ENCODE measurements around the gene PRKCA.
"Not testable (repeated sequence)": the region's sequence is repeated elsewhere in the genome, so short reads cannot be mapped to it uniquely, and the experiment has no call there.

The PRKCA gene

DNA sequence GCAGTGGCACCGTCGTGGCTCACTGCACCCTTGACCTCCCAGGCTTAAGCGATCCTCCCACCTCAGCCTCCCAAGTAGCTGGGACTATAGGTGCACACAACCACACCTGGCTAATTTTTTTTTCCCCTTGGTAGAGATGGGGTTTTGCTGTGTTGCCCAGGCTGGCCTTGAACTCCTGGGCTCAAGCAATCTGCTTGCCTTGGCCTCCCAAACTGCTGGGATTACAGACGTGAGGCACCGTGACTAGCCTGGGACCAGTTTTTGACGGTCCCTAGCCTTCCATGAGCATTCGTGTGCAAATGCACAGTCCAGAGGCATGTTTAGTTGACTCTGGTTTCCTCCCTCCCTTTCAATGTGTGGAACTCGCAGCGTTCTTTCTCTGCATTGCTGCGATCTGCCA lies 48.2 kb downstream of the PRKCA start:
- not testable (repeated sequence) for H2AK5ac ChIP-seq (ENCODE audit: low read length); H3K23ac ChIP-seq (ENCODE audit: low read length); H4K8ac ChIP-seq (ENCODE audit: low read depth, low read length); H3K18ac ChIP-seq (ENCODE audit: low read length); H2BK12ac ChIP-seq (ENCODE audit: low read length); H3K4me3 ChIP-seq (ENCODE audit: low read depth, low read length); H3K27ac ChIP-seq (ENCODE audit: low read depth, low read length); H3K79me1 ChIP-seq (ENCODE audit: low read length); H3K36me3 ChIP-seq (ENCODE audit: control insufficient read depth in 1 of 2, insufficient read depth in 2 of 2, low read length in 2 of 2); H4K91ac ChIP-seq (ENCODE audit: low read depth, low read length); H3K4ac ChIP-seq (ENCODE audit: low read depth, low read length); DNase-seq; H3K14ac ChIP-seq (ENCODE audit: low read length); H4K12ac ChIP-seq (ENCODE audit: low read depth, low read length); H2BK5ac ChIP-seq (ENCODE audit: low read depth, low read length, poor library complexity); H3K4me1 ChIP-seq (ENCODE audit: control insufficient read depth in 1 of 2, insufficient read depth in 2 of 2, low read length in 2 of 2); H3K9ac ChIP-seq (ENCODE audit: low read length); H3K27me3 ChIP-seq (ENCODE audit: insufficient read depth, low read length); H2BK120ac ChIP-seq (ENCODE audit: insufficient read depth, low read length, poor library complexity); H3K4me2 ChIP-seq (ENCODE audit: low read length); H2AFZ ChIP-seq (ENCODE audit: insufficient read depth, low read length, poor library complexity); H3K9me3 ChIP-seq (ENCODE audit: insufficient read depth, low read depth, low read length); H3K79me2 ChIP-seq (ENCODE audit: control insufficient read depth, insufficient read depth, low read length, poor library complexity)
- WGBS (ENCODE audit: extremely low coverage, insufficient coverage, insufficient read length), result no CpG with 5 or more reads among the region's 10 CpGs

DNA sequence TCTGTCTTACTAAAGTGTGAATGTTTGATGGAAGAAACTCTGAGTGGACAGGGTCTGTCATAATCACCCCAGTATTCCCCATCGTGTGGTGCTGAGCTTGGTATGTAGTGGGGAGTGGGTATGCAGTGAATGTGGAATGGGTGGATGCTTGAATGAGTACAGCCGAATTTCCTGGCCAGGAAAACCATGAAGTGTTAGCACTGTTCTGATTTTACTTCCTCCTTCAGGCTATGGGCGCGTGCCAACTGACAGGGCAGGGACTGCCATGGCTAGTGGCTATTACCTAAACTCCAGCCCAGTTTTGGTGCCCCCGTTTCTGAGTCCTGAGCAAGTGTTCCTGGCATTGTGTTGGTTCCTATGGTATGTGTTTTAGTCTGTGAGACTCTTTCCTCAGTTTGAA lies 48.6 kb downstream of the PRKCA start:
- H2BK5ac ChIP-seq (ENCODE audit: low read depth, low read length, poor library complexity), result no peak overlapping the region
- H3K27ac ChIP-seq (ENCODE audit: low read depth, low read length), result no peak overlapping the region
- no peak overlapping the region for H3K23ac ChIP-seq (ENCODE audit: low read length)
- H3K4me3 ChIP-seq (ENCODE audit: low read depth, low read length), result no peak overlapping the region
- no peak overlapping the region for H3K14ac ChIP-seq (ENCODE audit: low read length)
- H2BK12ac ChIP-seq (ENCODE audit: low read length), result no peak overlapping the region
- H4K91ac ChIP-seq (ENCODE audit: low read depth, low read length), result no peak overlapping the region
- no peak for DNase-seq
- H4K12ac ChIP-seq (ENCODE audit: low read depth, low read length), result no peak overlapping the region
- no peak overlapping the region for H2BK120ac ChIP-seq (ENCODE audit: insufficient read depth, low read length, poor library complexity)
- no peak overlapping the region for H3K9ac ChIP-seq (ENCODE audit: low read length)
- H4K8ac ChIP-seq (ENCODE audit: low read depth, low read length), result no peak overlapping the region
- no peaks in the 10 kb centered on the region for H3K79me1 ChIP-seq (ENCODE audit: low read length)
- no peaks in the 10 kb centered on the region for H3K79me2 ChIP-seq (ENCODE audit: control insufficient read depth, insufficient read depth, low read length, poor library complexity)
- no peak overlapping the region for H3K4me2 ChIP-seq (ENCODE audit: low read length)
- H3K18ac ChIP-seq (ENCODE audit: low read length), result no peak overlapping the region
- WGBS (ENCODE audit: extremely low coverage, insufficient coverage, insufficient read length), result no CpG with 5 or more reads among the region's 5 CpGs
- no peak overlapping the region for H3K4ac ChIP-seq (ENCODE audit: low read depth, low read length)
- peaks cover 0 to 3% of the 10 kb centered on the region in 2 experiments for H3K4me1 ChIP-seq (ENCODE audit: control insufficient read depth in 1 of 2, insufficient read depth in 2 of 2, low read length in 2 of 2)
- no peak overlapping the region for H2AFZ ChIP-seq (ENCODE audit: insufficient read depth, low read length, poor library complexity)
- no peak overlapping the region for H2AK5ac ChIP-seq (ENCODE audit: low read length)
- H3K9me3 ChIP-seq (ENCODE audit: insufficient read depth, low read depth, low read length), result no peaks in the 10 kb centered on the region
- H3K27me3 ChIP-seq (ENCODE audit: insufficient read depth, low read length), result no peaks in the 10 kb centered on the region
- no peaks in the 10 kb centered on the region for H3K36me3 ChIP-seq (ENCODE audit: control insufficient read depth in 1 of 2, insufficient read depth in 2 of 2, low read length in 2 of 2)

DNA sequence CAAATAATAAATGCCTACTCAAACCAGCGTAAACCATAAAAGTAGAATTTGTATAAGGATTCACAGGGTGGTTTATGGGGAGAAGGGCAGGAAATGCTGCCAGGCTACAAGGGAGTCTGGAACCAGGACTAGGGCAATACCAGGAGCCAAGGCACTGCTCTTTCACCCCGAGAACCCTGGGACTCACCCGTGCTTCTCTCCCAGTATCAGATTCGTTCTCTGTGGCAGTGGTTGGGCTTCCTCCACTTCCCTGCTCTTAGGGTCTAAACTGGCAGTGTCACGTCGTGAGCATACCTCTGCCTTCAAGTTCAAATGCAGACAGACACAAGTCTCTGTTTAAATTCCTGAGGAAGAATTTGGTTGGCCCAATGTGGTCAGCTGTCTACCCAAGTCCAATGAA lies 49.3 kb downstream of the PRKCA start:
- DNase-seq, result no peak
- no peak overlapping the region for H2BK120ac ChIP-seq (ENCODE audit: insufficient read depth, low read length, poor library complexity)
- no peak overlapping the region for H3K4me3 ChIP-seq (ENCODE audit: low read depth, low read length)
- H2AFZ ChIP-seq (ENCODE audit: insufficient read depth, low read length, poor library complexity), result no peak overlapping the region
- no peak overlapping the region for H2BK5ac ChIP-seq (ENCODE audit: low read depth, low read length, poor library complexity)
- no peak overlapping the region for H3K18ac ChIP-seq (ENCODE audit: low read length)
- H4K91ac ChIP-seq (ENCODE audit: low read depth, low read length), result no peak overlapping the region
- no peak overlapping the region for H3K4me2 ChIP-seq (ENCODE audit: low read length)
- no peak overlapping the region for H3K14ac ChIP-seq (ENCODE audit: low read length)
- H2AK5ac ChIP-seq (ENCODE audit: low read length), result no peak overlapping the region
- no peaks in the 10 kb centered on the region for H3K27me3 ChIP-seq (ENCODE audit: insufficient read depth, low read length)
- H3K27ac ChIP-seq (ENCODE audit: low read depth, low read length), result no peak overlapping the region
- H3K23ac ChIP-seq (ENCODE audit: low read length), result no peak overlapping the region
- H3K79me2 ChIP-seq (ENCODE audit: control insufficient read depth, insufficient read depth, low read length, poor library complexity), result no peaks in the 10 kb centered on the region
- no peaks in the 10 kb centered on the region for H3K9me3 ChIP-seq (ENCODE audit: insufficient read depth, low read depth, low read length)
- no peak overlapping the region for H4K8ac ChIP-seq (ENCODE audit: low read depth, low read length)
- H4K12ac ChIP-seq (ENCODE audit: low read depth, low read length), result no peak overlapping the region
- no CpG with 5 or more reads among the region's 6 CpGs for WGBS (ENCODE audit: extremely low coverage, insufficient coverage, insufficient read length)
- no peak overlapping the region for H3K9ac ChIP-seq (ENCODE audit: low read length)
- H3K36me3 ChIP-seq (ENCODE audit: control insufficient read depth in 1 of 2, insufficient read depth in 2 of 2, low read length in 2 of 2), result no peaks in the 10 kb centered on the region
- H3K79me1 ChIP-seq (ENCODE audit: low read length), result no peaks in the 10 kb centered on the region
- H3K4me1 ChIP-seq (ENCODE audit: control insufficient read depth in 1 of 2, insufficient read depth in 2 of 2, low read length in 2 of 2), result peaks cover 0 to 3% of the 10 kb centered on the region in 2 experiments
- no peak overlapping the region for H3K4ac ChIP-seq (ENCODE audit: low read depth, low read length)
- H2BK12ac ChIP-seq (ENCODE audit: low read length), result no peak overlapping the region

DNA sequence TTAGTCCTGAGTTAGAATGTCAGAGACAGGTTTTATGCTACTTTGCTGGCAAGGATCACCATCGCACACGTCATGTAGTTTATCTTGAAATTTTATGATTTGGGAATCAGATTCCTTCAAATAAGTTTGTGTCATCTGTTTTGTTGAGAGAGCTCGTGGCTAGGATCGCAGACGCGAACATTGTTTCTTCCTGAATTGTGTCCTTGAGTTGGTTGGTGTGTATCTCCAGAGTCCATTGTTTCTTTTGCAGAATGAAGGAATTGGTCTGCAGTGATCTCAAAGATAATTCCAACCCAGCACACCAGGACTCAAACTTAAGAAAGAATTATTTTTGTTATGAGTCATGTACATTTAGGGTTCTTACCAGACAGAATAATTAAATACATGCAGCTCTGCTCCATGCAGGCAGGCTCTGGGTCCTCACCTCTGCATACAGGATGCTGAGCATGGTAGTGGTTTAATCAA lies 51.6 kb downstream of the PRKCA start:
- no peak overlapping the region for H2AFZ ChIP-seq (ENCODE audit: insufficient read depth, low read length, poor library complexity)
- no peak overlapping the region for H3K4me2 ChIP-seq (ENCODE audit: low read length)
- H4K8ac ChIP-seq (ENCODE audit: low read depth, low read length), result no peak overlapping the region
- H2AK5ac ChIP-seq (ENCODE audit: low read length), result no peak overlapping the region
- no peaks in the 10 kb centered on the region for H3K4me1 ChIP-seq (ENCODE audit: control insufficient read depth in 1 of 2, insufficient read depth in 2 of 2, low read length in 2 of 2)
- no peak overlapping the region for H3K4me3 ChIP-seq (ENCODE audit: low read depth, low read length)
- no peak overlapping the region for H3K18ac ChIP-seq (ENCODE audit: low read length)
- DNase-seq, result no peak
- no peaks in the 10 kb centered on the region for H3K79me1 ChIP-seq (ENCODE audit: low read length)
- H3K27me3 ChIP-seq (ENCODE audit: insufficient read depth, low read length), result no peaks in the 10 kb centered on the region
- H3K27ac ChIP-seq (ENCODE audit: low read depth, low read length), result no peak overlapping the region
- H3K4ac ChIP-seq (ENCODE audit: low read depth, low read length), result no peak overlapping the region
- no CpG with 5 or more reads among the region's 6 CpGs for WGBS (ENCODE audit: extremely low coverage, insufficient coverage, insufficient read length)
- H3K9me3 ChIP-seq (ENCODE audit: insufficient read depth, low read depth, low read length), result no peaks in the 10 kb centered on the region
- H3K14ac ChIP-seq (ENCODE audit: low read length), result no peak overlapping the region
- no peak overlapping the region for H4K91ac ChIP-seq (ENCODE audit: low read depth, low read length)
- H2BK5ac ChIP-seq (ENCODE audit: low read depth, low read length, poor library complexity), result no peak overlapping the region
- H4K12ac ChIP-seq (ENCODE audit: low read depth, low read length), result no peak overlapping the region
- H2BK12ac ChIP-seq (ENCODE audit: low read length), result no peak overlapping the region
- no peak overlapping the region for H3K23ac ChIP-seq (ENCODE audit: low read length)
- H3K36me3 ChIP-seq (ENCODE audit: control insufficient read depth in 1 of 2, insufficient read depth in 2 of 2, low read length in 2 of 2), result no peaks in the 10 kb centered on the region
- no peak overlapping the region for H3K9ac ChIP-seq (ENCODE audit: low read length)
- H2BK120ac ChIP-seq (ENCODE audit: insufficient read depth, low read length, poor library complexity), result no peak overlapping the region
- H3K79me2 ChIP-seq (ENCODE audit: control insufficient read depth, insufficient read depth, low read length, poor library complexity), result no peaks in the 10 kb centered on the region

All from trophoblast cell (in vitro differentiated cells and primary cell).